Gastrocnemius medialis (tissue), 4 donors: ENCODE results near the gene C16orf95. TPM values are rescaled to one million over a fixed set of nuclear protein-coding genes. Genes with fewer than 3 reads are reported as not detected.
A peak's percentile ranks its signal among the peaks of the same experiment; 100 is the strongest.
"Not testable (repeated sequence)": the region's sequence is repeated elsewhere in the genome, so short reads cannot be mapped to it uniquely, and the experiment has no call there.

Experiments used
- ATAC-seq, 2 donors: fragments of 150-250 bp; one replicate each; pipeline ENCODE4 v1.9.1; 2016
- DNase-seq, 2 donors: peaks; one replicate each; pipeline ENCODE4 v3.0.0-alpha.2; 2019
- H3K27ac ChIP-seq, 4 donors: fragments of 200-600 bp; sonication (generic); 1 replicate in 1 of 4; 2 replicates in 3 of 4; pipeline ENCODE4 v1.5.1; 2016 to 2018; ENCODE audit warnings: mild to moderate bottlenecking in 2 of 4, moderate library complexity in 1 of 4
- H3K27me3 ChIP-seq, 3 donors: fragments of 200-600 bp; sonication (generic) in 2 of 3; 1 replicate in 1 of 3; 2 replicates in 2 of 3; pipeline versions ENCODE4 v1.5.1 to v1.6.0; 2016 to 2019; ENCODE audit warnings: mild to moderate bottlenecking in 1 of 3, moderate library complexity in 1 of 3
- H3K36me3 ChIP-seq, 2 donors: fragments of 200-600 bp; sonication (generic) in 1 of 2; one replicate each; pipeline ENCODE4 v1.5.1; 2017 to 2018
- H3K4me1 ChIP-seq, 2 donors: fragments of 200-600 bp; sonication (generic) in 1 of 2; one replicate each; pipeline ENCODE4 v1.5.1; 2016 to 2017; ENCODE audit warnings: mild to moderate bottlenecking in 2 of 2
- H3K4me3 ChIP-seq, 4 donors: fragments of 200-600 bp; sonication (generic) in 3 of 4; 1 replicate in 1 of 4; 2 replicates in 3 of 4; pipeline ENCODE4 v1.5.1; 2016 to 2019; ENCODE audit warnings: mild to moderate bottlenecking in 2 of 4
- H3K9me3 ChIP-seq, 3 donors: fragments of 200-600 bp; sonication (generic) in 2 of 3; 1 replicate in 1 of 3; 2 replicates in 2 of 3; pipeline ENCODE4 v1.5.1; 2016 to 2019
- POLR2A ChIP-seq, 2 donors: fragments of 450-650 bp; IDR thresholded peaks; one replicate each; pipeline ENCODE4 v1.6.1; 2017; ENCODE audit warnings: antibody characterized with exemption in 2 of 2, mild to moderate bottlenecking in 2 of 2, moderate library complexity in 2 of 2
- in situ Hi-C, 4 donors: fragments of 200-750 bp; cut with MboI; loops; one replicate each; pipeline versions ENCODE4 v1.15.0 to v1.8.0; 2017; ENCODE audit warnings: low sequenced_read_pairs in 4 of 4
- intact Hi-C: fragments of 100-400 bp; cut with DNase I; formaldehyde crosslinking; loops from one replicate; pipeline ENCODE4 v1.15.1; 2023; ENCODE audit warnings: low total_unique reads
- total RNA-seq, 4 donors: library from RNA; depleted of rRNA; stranded (reverse); fragments of >200 nt; gene quantifications; one replicate each; pipeline versions ENCODE4 v1.1.0 to v1.2.3, GENCODE V29; 2016
- TF ChIP-seq, protein P1 (sequence below), 5 experiments: fragments of 450-650 bp in 3 of 5; fragments of 200-600 bp in 2 of 5; sonication (generic) in 2 of 5; IDR thresholded peaks in 4 of 5; conservative IDR thresholded peaks in 1 of 5; 1 replicate in 4 of 5; 2 replicates in 1 of 5; pipeline ENCODE4 v1.5.1; 2016 to 2019; ENCODE audit warnings: antibody characterized with exemption in 5 of 5, mild to moderate bottlenecking in 3 of 5, moderate library complexity in 3 of 5

The C16orf95 gene
- total RNA-seq, 4 donors from 2014 or later = 0.22 to 3.8 (median 1.3) TPM

DNA sequence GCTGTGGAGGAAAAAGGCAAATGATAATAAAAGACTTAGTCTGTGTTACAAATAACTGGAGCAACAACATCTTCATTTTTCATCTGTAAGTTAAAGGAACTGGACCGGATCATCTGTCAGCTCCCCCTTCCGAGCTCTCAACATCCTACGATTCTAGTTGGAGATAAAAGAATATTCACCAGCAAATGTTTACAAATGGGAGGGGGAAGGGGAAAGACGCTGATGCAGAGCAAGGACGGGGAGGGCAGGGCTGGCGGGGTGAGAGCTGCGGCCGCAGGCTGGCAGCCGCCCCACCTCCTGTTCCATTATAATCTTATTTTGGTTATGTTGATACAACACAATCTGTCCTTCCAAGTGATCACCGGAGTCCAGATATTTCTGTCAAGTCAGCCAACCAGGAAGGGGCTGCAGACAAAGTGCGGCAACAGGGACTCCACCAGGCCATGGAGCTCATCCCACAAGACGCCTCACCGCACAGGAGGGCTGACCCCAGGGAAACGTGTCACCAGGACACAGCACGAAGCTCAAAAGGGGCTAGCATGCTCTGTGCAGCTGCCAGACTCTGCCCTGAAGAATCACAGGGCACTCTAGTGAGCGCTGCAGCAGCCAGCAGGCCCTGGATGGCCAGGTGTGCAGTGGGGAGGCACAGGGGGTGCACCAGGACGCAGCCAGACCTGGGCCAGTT is 46.7 kb upstream of the C16orf95 start:
- H3K4me3 ChIP-seq = peak overlapping the region in 3 of 4 donors; percentile 13 to 20 (median 15)
- H3K36me3 ChIP-seq = no peaks in the 10 kb centered on the region
- peak overlapping the region; percentile 92 to 97 (median 93) for H3K27ac ChIP-seq
- H3K4me1 ChIP-seq = peaks cover 80 to 84% of the 10 kb centered on the region in 2 donors
- no peaks in the 10 kb centered on the region for H3K9me3 ChIP-seq
- peak in 1 of 2 donors; percentile 33 for TF ChIP-seq POLR2A (IDR thresholded peaks at IDR 0.05)
- TF ChIP-seq, protein P1, sequence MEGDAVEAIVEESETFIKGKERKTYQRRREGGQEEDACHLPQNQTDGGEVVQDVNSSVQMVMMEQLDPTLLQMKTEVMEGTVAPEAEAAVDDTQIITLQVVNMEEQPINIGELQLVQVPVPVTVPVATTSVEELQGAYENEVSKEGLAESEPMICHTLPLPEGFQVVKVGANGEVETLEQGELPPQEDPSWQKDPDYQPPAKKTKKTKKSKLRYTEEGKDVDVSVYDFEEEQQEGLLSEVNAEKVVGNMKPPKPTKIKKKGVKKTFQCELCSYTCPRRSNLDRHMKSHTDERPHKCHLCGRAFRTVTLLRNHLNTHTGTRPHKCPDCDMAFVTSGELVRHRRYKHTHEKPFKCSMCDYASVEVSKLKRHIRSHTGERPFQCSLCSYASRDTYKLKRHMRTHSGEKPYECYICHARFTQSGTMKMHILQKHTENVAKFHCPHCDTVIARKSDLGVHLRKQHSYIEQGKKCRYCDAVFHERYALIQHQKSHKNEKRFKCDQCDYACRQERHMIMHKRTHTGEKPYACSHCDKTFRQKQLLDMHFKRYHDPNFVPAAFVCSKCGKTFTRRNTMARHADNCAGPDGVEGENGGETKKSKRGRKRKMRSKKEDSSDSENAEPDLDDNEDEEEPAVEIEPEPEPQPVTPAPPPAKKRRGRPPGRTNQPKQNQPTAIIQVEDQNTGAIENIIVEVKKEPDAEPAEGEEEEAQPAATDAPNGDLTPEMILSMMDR (IDR thresholded peaks at IDR 0.05 in 4 of 5, conservative IDR thresholded peaks at IDR 0.05 in 1 of 5) = no peak
- DNase-seq = peak; percentile 73 to 75
- peak; percentile 71 to 75 for ATAC-seq
- intact Hi-C loops = no loop called here
- in situ Hi-C loops = no loop called here
- no peaks in the 10 kb centered on the region for H3K27me3 ChIP-seq

DNA sequence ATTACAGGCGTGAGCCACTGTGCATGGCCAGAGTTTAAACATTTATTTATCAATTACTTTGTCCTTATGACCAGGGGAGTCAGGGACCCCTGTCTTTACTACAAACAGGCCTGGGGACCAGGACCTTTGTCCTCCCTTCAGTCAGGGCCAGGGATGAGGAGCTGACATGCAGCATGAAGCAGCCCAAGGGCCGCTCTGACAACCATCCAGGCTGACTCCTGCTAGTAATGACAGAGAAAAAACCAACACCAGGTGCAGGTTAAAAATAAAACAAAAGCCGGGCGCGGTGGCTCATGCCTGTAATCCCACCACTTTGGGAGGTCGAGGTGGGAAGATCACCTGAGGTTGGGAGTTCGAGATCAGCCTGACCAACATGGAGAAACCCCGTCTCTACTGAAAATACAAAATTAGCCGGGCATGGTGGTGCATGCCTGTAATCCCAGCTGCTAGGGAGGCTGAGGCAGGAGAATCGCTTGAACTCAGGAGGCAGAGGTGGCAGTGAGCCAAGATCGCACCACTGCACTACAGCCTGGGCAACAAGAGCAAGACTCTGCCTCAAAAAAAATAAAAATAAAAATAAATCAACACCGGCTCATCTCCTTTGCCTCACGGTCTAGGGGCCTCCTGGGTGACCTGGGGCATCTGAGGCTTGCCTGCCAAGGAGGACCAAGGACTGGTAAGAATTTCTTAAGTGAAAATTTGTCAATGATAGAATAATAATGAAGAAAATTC is 45.8 kb upstream of the C16orf95 start:
- peak; percentile 40 to 72 for DNase-seq
- peak; percentile 20 to 28 for ATAC-seq

DNA sequence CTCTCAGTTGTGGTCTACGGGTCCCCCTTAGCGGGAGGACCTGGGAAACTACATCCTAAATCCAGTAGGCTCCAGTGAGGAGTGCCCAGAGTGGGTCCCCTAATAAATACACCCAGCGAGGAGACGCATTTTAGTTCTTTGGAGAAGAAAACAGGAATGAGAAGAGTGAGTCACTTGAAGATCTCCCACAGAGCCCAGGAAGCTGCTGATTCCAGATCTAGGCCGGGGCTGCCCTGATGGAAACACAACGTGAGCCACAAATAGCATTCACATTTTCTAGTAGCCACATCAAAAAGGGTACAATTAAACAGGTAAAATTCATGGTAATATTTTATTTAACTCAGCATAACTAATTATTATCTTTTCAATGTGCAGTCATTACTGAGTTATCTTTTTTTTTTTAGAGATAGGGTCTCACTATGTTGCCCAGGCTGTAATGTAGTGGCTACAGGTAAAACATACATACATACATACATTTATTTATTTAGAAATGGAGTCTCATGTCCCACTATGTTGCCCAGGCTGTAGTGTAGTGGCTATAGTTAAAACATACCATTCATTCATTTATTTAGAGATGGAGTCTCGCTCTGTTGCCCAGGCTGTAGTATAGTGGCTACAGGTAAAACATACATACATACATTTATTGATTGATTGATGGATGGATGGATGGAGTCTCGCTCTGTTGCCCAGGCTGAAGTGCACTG is 44.9 kb upstream of the C16orf95 start:
- in situ Hi-C loops = no loop called here
- no peak overlapping the region for H3K4me3 ChIP-seq
- DNase-seq = no peak
- no peaks in the 10 kb centered on the region for H3K9me3 ChIP-seq
- H3K36me3 ChIP-seq = peaks cover 0 to 9% of the 10 kb centered on the region in 2 donors
- peak overlapping the region; percentile 92 to 97 (median 93) for H3K27ac ChIP-seq
- TF ChIP-seq POLR2A (IDR thresholded peaks at IDR 0.05) = no peak
- TF ChIP-seq, protein P1 (IDR thresholded peaks at IDR 0.05 in 4 of 5, conservative IDR thresholded peaks at IDR 0.05 in 1 of 5) = no peak
- no peak for ATAC-seq
- peaks cover 76 to 81% of the 10 kb centered on the region in 2 donors for H3K4me1 ChIP-seq
- intact Hi-C loops = no loop called here
- no peaks in the 10 kb centered on the region for H3K27me3 ChIP-seq

More for the DNA sequence above, 45.8 kb upstream of the C16orf95 start:
- H3K36me3 ChIP-seq, intact Hi-C loops, H3K9me3 ChIP-seq, H3K27me3 ChIP-seq, in situ Hi-C loops: not testable (repeated sequence)
- Histone ChIP-seq H3K4me1 (peaks cover 78 to 85% of the 10 kb centered on the region in 2 donors), H3K4me3 (peak overlapping the region in 1 of 4 donors; percentile 15), H3K27ac (peak overlapping the region; percentile 92 to 97 (median 93))
- TF ChIP-seq POLR2A (IDR thresholded peaks at IDR 0.05) = peak; percentile 69

DNA sequence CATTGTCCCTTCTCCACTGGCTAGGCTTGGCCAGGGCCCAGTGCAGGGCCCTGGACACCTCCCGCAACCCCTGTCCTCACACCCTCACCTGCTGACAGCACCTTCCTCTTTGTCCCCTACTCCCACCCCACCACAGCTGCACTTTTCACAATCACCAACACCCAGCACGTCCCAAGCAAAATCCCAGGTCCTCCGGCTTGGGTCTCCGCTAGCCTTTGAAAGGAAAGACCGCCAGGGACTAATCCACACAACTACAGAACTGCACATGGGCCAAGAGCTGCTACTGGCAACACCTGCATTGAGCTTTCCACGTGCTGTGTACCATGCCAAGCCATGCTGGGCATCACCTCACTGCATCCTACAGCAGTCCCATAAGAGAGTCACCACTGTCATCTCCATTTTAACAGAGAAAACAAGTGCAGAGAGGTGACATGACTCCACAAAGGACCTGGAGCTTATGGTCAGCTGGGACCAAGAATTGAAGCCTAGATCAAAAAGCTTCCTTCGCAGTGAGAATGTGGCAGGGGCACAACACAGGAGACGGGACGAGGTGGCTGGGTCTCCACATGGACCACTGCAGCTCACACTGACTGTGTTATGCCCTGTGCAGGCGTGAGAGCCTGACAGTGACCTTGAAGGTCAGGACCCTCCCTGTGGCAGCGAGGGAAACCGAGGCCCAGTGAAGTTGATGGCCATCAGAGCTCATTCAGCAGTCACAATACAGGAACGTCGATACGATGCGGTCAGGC is 43.8 kb upstream of the C16orf95 start:
- no peaks in the 10 kb centered on the region for H3K27me3 ChIP-seq
- intact Hi-C loops (no loop called here), in situ Hi-C loops (no loop called here)
- ATAC-seq (no peak), DNase-seq (no peak)
- H3K9me3 ChIP-seq = no peaks in the 10 kb centered on the region
- no peak for TF ChIP-seq POLR2A (IDR thresholded peaks at IDR 0.05)
- TF ChIP-seq, protein P1 (IDR thresholded peaks at IDR 0.05 in 4 of 5, conservative IDR thresholded peaks at IDR 0.05 in 1 of 5) = no peak
- peaks cover 70 to 83% of the 10 kb centered on the region in 2 donors for H3K4me1 ChIP-seq
- H3K4me3 ChIP-seq = no peak overlapping the region
- peak overlapping the region; percentile 92 to 97 (median 93) for H3K27ac ChIP-seq
- H3K36me3 ChIP-seq = peaks cover 0 to 9% of the 10 kb centered on the region in 2 donors
